Activated CD4-positive, CD25-positive, alpha-beta regulatory T cell (primary cell): ENCODE measurements around the gene GOLGB1.
"Not testable (repeated sequence)": the region's sequence is repeated elsewhere in the genome, so short reads cannot be mapped to it uniquely, and the experiment has no call there.

ENCODE experiments used
- DNase-seq, 4 experiments: peaks; one replicate each; lab custom pipeline; 2025; lab: John Stamatoyannopoulos, UW

The GOLGB1 gene

GRCh38 chr3:121747976-121748375, 1.6 kb downstream of the GOLGB1 start:
- DNase-seq = no peak

- DNase-seq = not testable (repeated sequence)
Measured at GRCh38 chr3:121743106-121743505, 6.4 kb downstream of the GOLGB1 start.

- DNase-seq = no peak
Measured at GRCh38 chr3:121740896-121741295, 8.6 kb downstream of the GOLGB1 start.

GRCh38 chr3:121739902-121740301, 9.6 kb downstream of the GOLGB1 start:
- no peak for DNase-seq

- no peak for DNase-seq
Measured at GRCh38 chr3:121737644-121738043, 11.9 kb downstream of the GOLGB1 start.

GRCh38 chr3:121736112-121736511, 13.4 kb downstream of the GOLGB1 start:
- no peak for DNase-seq

- no peak for DNase-seq
Measured at GRCh38 chr3:121735047-121735696, 14.4 kb downstream of the GOLGB1 start.

- no peak for DNase-seq
Measured at GRCh38 chr3:121730940-121731687, 18.4 kb downstream of the GOLGB1 start.

- DNase-seq = no peak
Measured at GRCh38 chr3:121724130-121724529, 25.4 kb downstream of the GOLGB1 start.

- DNase-seq = no peak
Measured at GRCh38 chr3:121723485-121723884, 26.1 kb downstream of the GOLGB1 start.

- DNase-seq = no peak
Measured at GRCh38 chr3:121722411-121722810, 27.1 kb downstream of the GOLGB1 start.

- DNase-seq = no peak
Measured at GRCh38 chr3:121720163-121720562, 29.4 kb downstream of the GOLGB1 start.

GRCh38 chr3:121719423-121719822, 30.1 kb downstream of the GOLGB1 start:
- DNase-seq = no peak

GRCh38 chr3:121718205-121718846, 31.2 kb downstream of the GOLGB1 start:
- no peak for DNase-seq

- DNase-seq = no peak
Measured at GRCh38 chr3:121710347-121710746, 39.2 kb downstream of the GOLGB1 start.

GRCh38 chr3:121707531-121708273, 41.8 kb downstream of the GOLGB1 start:
- no peak for DNase-seq

GRCh38 chr3:121705541-121705940, 44.0 kb downstream of the GOLGB1 start:
- no peak for DNase-seq

GRCh38 chr3:121703973-121704372, 45.6 kb downstream of the GOLGB1 start:
- no peak for DNase-seq

GRCh38 chr3:121698901-121699300, 50.6 kb downstream of the GOLGB1 start:
- no peak for DNase-seq

GRCh38 chr3:121698476-121698875, 51.1 kb downstream of the GOLGB1 start:
- DNase-seq = no peak

GRCh38 chr3:121696186-121696585, 53.4 kb downstream of the GOLGB1 start:
- no peak for DNase-seq

- DNase-seq = no peak
Measured at GRCh38 chr3:121692010-121692699, 57.4 kb downstream of the GOLGB1 start.
